GM12891 (cell line): Measurements from ENCODE around the gene MMP14.
A peak's percentile ranks its signal among the peaks of the same experiment; 100 is the strongest.
"Not testable (repeated sequence)": the region's sequence is repeated elsewhere in the genome, so short reads cannot be mapped to it uniquely, and the experiment has no call there.

ENCODE experiments used
- DNase-seq: peaks from one replicate; pipeline ENCODE4 v3.0.0; 2011; ENCODE audit warnings: low spot score; ENCODE audit not compliant: insufficient read length
- FAIRE-seq: peaks from 2 replicates; lab custom pipeline; 2011; peaks lifted over from hg19 to GRCh38; lab: Jason Lieb, UNC
- PAX5 ChIP-seq: IDR thresholded peaks from 2 replicates; pipeline ENCODE4 v1.6.1; 2011; ENCODE audit warnings: low read length, moderate library complexity, mild to moderate bottlenecking; ENCODE audit not compliant: insufficient read depth, severe bottlenecking
- POLR2A ChIP-seq: IDR thresholded peaks from 2 replicates; pipeline ENCODE4 v1.6.1; 2011; ENCODE audit warnings: low read depth, low read length, control low read depth
- POLR2AphosphoS5 ChIP-seq: IDR thresholded peaks from 2 replicates; pipeline ENCODE4 v1.6.1; 2011; ENCODE audit warnings: low read depth, low read length, control low read depth
- POU2F2 ChIP-seq: IDR thresholded peaks from 2 replicates; pipeline ENCODE4 v1.6.1; 2011; ENCODE audit warnings: low read depth, mild to moderate bottlenecking, control low read depth, low read length, moderate library complexity
- SPI1 ChIP-seq: IDR thresholded peaks from 2 replicates; pipeline ENCODE4 v1.6.1; 2011; ENCODE audit warnings: low read depth, low read length, control low read depth
- TAF1 ChIP-seq: IDR thresholded peaks from 2 replicates; pipeline ENCODE4 v1.6.1; 2011; ENCODE audit warnings: low read depth, low read length, control low read depth

MMP14 gene

DNA sequence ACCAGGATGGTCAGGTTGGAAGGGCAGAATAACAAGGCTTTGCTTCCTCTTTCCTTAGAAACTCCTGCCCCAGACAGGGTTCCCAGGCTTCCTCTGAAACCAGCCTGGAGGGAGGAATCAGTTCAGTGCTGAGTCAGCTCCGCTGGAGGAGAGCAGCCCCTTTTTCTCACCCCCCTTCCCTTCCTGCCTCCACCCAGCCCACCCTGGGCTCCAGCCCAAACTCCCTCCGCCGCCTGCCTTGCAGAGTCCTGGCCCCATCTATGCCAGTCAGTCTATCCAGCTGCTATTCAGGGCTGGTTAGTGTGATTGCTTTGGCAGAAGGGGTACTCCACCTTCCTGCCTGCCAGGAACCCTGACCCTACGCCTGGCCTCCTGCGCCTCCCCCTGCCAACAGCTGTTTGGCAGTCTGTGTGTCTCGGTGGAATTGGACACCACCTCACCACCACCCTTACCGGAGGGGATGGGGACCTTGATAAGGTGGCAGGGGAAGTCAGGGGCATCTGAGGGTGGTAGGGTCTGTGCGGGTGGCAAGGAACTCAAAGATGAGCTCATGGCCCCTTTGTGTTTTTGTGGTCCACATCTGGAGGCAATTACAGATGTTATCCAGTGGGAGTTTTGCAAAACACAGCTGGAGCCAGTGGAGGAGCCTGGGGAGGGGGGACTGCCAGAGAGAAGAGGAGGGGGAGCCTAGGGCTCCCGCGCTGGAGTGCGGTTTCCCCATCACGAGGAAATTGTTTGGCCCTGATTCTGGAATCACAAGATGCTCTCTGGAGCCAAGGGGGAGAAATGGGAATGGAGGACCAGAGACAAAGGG is 12.2 kb downstream of the MMP14 start:
- FAIRE-seq (no peak), DNase-seq (peak; percentile 32)
- TF ChIP-seq SPI1 (no peak), POLR2A (no peak), POU2F2 (no peak), TAF1 (no peak), POLR2AphosphoS5 (no peak)

DNA sequence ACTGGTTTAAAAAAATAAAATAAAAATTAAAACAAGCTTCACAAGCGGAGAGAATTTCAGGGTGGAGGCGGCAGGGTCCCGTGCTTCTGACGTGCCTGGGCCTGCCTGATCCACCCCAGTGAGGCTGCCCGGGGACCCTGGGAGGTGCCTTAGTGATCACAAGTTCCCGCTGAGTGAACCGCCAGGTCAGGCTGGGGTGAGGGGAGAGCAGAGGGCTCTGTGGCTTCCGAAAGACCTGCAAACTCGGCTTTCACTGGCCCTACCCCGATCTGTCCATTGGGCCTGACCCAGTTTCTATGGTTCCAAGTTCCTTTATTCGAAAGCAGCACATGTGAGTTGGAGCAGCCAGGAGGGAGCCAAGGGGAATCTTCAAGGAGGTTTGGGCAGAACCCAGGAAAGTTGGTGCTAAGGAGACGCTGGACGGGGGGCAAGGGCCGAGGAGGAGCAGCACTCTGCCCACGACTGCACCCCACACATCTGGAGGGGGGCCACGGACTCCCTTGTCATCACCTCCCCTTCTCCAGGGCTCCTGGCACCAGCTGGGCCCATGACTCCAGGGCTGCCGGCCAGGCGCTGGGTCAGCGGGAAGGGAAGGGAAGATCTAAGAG is 12.9 kb downstream of the MMP14 start:
- FAIRE-seq (no peak), DNase-seq (no peak)
- TF ChIP-seq POLR2AphosphoS5 (no peak), PAX5 (no peak)

- DNase-seq, result no peak
These were observed 14.8 kb downstream of the MMP14 start for GRCh38 chr14:22850944-22851764.

GRCh38 chr14:22852178-22852577 is 15.8 kb downstream of the MMP14 start:
- not testable (repeated sequence) for DNase-seq, FAIRE-seq

More at GRCh38 chr14:22850944-22851764, 14.8 kb downstream of the MMP14 start:
- peak; percentile 13 for FAIRE-seq
- TF ChIP-seq PAX5 (no peak), SPI1 (no peak), POLR2A (no peak), POLR2AphosphoS5 (no peak), TAF1 (no peak), POU2F2 (no peak)

- TF ChIP-seq SPI1 (no peak), PAX5 (no peak), TAF1 (no peak), POLR2A (no peak), POLR2AphosphoS5 (no peak), POU2F2 (no peak)
- no peak for FAIRE-seq
- no peak for DNase-seq
These were observed 16.2 kb downstream of the MMP14 start for GRCh38 chr14:22852599-22852939.

GRCh38 chr14:22852940-22853767 is 16.8 kb downstream of the MMP14 start:
- DNase-seq, result peak; percentile 76

GRCh38 chr14:22854296-22854695 is 17.9 kb downstream of the MMP14 start:
- not testable (repeated sequence) for DNase-seq, FAIRE-seq

More at GRCh38 chr14:22852940-22853767, 16.8 kb downstream of the MMP14 start:
- TF ChIP-seq POLR2AphosphoS5 (no peak), SPI1 (peak; percentile 50; the same call in 1 of the 2 replicates), POU2F2 (0 out of 2 replicates have a peak, but pooled peaks have one; percentile 52), POLR2A (no peak)
- FAIRE-seq, result peak; percentile 95

DNA sequence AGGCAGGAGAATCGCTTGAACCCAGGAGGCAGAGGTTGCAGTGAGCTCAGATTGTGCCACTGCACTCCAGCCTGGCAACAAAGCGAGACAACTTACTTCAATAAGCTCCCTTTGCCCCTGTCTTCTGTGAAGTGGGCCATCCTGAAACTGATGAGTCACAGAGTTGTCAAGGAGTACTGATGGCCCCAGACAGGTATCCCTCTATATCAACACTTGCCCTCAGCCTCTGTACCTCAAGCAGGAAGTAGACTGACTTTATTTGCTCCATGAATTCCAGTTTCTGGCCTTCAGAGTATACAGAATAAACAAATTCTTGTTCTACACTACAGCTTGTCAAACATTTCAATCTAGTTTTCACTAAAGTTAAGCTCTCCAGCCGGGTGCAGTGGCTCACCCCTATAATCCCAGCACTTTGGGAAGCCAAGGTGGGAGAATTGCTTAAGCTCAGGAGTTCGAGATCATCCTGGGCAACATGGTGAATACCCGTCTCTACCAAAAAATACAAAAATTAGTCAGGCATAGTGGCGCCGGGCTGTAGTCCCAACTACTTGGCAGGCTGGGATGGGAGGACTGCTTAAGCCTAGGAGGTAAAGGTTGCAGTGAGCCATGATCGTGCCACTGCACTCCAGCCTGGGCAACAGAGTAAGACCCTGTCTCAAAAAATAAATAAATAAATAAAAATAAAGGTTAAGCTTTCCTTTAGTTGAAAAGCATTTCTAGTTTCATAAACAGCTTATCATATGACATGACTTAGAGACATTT is 18.8 kb downstream of the MMP14 start:
- DNase-seq, result no peak
- no peak for FAIRE-seq
- no peak for TF ChIP-seq POU2F2
- no peak for TF ChIP-seq SPI1
- TF ChIP-seq POLR2AphosphoS5, result no peak
- no peak for TF ChIP-seq PAX5
- TF ChIP-seq POLR2A, result no peak
- no peak for TF ChIP-seq TAF1

GRCh38 chr14:22856428-22856827 is 20.0 kb downstream of the MMP14 start:
- TF ChIP-seq TAF1, result no peak
- no peak for TF ChIP-seq SPI1
- TF ChIP-seq PAX5, result no peak
- TF ChIP-seq POLR2A, result no peak
- TF ChIP-seq POU2F2, result no peak
- no peak for TF ChIP-seq POLR2AphosphoS5
- FAIRE-seq (no peak), DNase-seq (no peak)

GRCh38 chr14:22860377-22860776 is 24.0 kb downstream of the MMP14 start:
- not testable (repeated sequence) for DNase-seq, FAIRE-seq
